Transverse colon (tissue), 4 donors: ENCODE results near the gene GPR158.

Source experiments
- EP300 ChIP-seq: sonication (generic); formaldehyde crosslinking; IDR thresholded peaks from one replicate; pipeline ENCODE4 v1.6.1; 2017; ENCODE audit warnings: antibody characterized with exemption, low read depth
- POLR2A ChIP-seq: fragments of 450-650 bp; IDR thresholded peaks from one replicate; pipeline ENCODE4 v1.6.1; 2016; ENCODE audit warnings: antibody characterized with exemption, mild to moderate bottlenecking, moderate library complexity
- POLR2AphosphoS5 ChIP-seq, 3 donors: sonication (generic); formaldehyde crosslinking; IDR thresholded peaks; one replicate each; pipeline ENCODE4 v1.6.1; 2016; ENCODE audit warnings: antibody characterized with exemption in 3 of 3
- TF ChIP-seq, protein P1 (sequence below), 5 experiments: fragments of 200-600 bp in 3 of 5; fragments of 450-650 bp in 2 of 5; sonication (generic) in 3 of 5; IDR thresholded peaks; 1 replicate in 2 of 5; 2 replicates in 3 of 5; pipeline ENCODE4 v1.5.1; 2016 to 2017; ENCODE audit warnings: antibody characterized with exemption in 5 of 5, inconsistent platforms in 3 of 5, mild to moderate bottlenecking in 2 of 5, moderate library complexity in 1 of 5

DNA sequence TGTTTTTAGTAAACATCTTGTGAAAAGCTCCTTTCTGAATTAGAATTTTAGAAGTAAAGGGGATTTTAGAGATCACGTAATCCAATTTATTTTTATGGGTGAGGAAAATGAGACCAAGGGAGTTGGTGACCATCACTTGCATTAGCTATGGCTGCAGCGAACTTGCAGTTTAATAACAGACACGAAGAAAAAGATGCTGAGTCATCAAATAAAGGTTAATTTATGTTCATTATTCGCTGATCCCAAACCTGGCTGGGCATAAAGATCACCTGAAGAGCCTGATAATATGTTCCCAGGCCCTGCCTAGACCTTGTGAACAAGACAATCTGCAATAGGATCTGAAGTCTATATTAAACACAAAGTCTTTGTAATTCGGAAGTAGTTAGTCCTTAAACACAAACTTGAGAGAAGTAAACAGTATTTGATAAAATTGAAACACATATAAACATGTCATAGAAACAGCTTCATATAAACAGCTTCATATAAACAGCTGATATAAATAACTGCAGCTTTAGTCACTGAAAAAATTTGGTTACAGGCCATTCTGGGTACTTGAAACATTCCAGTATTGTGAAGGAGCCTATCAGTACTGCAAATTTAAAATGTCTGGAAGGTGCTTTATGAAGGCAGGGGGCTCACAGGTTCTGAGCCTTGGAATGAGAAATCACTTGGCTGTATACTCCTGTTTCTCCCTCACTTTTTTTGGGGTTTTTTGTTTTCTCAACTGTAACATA lies 16.5 kb downstream of the GPR158 start:
- TF ChIP-seq, protein P1, sequence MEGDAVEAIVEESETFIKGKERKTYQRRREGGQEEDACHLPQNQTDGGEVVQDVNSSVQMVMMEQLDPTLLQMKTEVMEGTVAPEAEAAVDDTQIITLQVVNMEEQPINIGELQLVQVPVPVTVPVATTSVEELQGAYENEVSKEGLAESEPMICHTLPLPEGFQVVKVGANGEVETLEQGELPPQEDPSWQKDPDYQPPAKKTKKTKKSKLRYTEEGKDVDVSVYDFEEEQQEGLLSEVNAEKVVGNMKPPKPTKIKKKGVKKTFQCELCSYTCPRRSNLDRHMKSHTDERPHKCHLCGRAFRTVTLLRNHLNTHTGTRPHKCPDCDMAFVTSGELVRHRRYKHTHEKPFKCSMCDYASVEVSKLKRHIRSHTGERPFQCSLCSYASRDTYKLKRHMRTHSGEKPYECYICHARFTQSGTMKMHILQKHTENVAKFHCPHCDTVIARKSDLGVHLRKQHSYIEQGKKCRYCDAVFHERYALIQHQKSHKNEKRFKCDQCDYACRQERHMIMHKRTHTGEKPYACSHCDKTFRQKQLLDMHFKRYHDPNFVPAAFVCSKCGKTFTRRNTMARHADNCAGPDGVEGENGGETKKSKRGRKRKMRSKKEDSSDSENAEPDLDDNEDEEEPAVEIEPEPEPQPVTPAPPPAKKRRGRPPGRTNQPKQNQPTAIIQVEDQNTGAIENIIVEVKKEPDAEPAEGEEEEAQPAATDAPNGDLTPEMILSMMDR (IDR thresholded peaks at IDR 0.05), result no peak
- TF ChIP-seq POLR2AphosphoS5 (IDR thresholded peaks at IDR 0.05), result no peak
- no peak for TF ChIP-seq EP300
- no peak for TF ChIP-seq POLR2A
